Epithelial cell of proximal tubule (primary cell): ENCODE results near the gene PRKAR1B. TPM values are rescaled to one million over a fixed set of nuclear protein-coding genes. Genes with fewer than 3 reads are reported as not detected.

Experiments
- DNase-seq: peaks from one replicate; pipeline ENCODE4 v3.0.0-alpha.2; 2011; ENCODE audit warnings: low read depth
- H3K4me3 ChIP-seq: 2 replicates; pipeline ENCODE4 v1.5.1; 2011; ENCODE audit warnings: low read depth, mild to moderate bottlenecking, low read length
- CTCF ChIP-seq: conservative IDR thresholded peaks from 2 replicates; pipeline ENCODE4 v1.5.1; 2012; ENCODE audit warnings: low read depth, mild to moderate bottlenecking, low read length
- total RNA-seq: library from RNA; depleted of rRNA; stranded (reverse); fragments of >200 nt; gene quantifications from 2 replicates; pipeline ENCODE4 v1.2.3, GENCODE V29; 2015

The PRKAR1B gene
- total RNA-seq, 1 donor from 2014 or later, result 12.2 TPM

DNA sequence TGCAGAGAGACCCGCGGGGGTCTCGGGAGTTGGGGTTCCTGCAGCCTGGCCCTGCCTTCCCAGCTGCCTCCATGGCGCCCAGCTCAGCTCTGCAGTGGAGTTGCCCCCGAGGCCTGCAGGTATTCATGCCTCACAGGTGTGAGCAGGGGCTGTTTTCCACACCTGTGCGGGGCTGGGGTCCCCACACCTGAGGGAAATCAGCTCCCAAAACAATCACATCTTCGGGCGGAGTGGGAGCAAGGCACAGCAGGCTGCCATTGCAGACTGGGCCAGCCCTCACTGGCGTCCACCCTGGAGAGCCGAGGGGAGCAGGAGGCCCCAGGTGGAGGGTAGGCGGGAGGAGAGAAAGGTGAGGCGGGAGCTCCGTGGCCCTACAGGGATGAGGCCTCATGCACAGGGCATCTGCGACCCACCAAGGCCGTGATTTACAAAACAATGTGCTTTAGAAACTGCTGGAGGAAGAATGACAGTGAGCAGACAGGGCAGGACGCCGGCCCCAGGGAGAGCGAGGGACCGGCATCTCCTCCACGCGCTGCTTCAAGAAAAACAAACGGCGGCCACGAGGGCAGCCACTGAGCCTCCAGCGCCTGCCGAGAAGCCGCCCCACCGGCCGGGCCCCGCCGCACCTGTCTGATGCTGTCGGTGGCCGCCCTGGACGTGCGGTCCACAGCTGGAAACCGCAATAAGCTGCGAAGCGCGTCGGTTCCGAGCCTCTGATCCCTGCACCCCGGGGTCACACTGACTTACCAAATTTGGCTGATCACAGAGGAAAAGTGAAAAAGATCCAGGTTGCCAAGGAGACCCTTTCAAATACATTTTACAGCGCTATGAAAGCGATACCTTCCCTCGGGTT lies 154.4 kb downstream of the PRKAR1B start:
- no peak for TF ChIP-seq CTCF
- no peak overlapping the region for H3K4me3 ChIP-seq
- no peak for DNase-seq

- no peak for DNase-seq
- TF ChIP-seq CTCF, result no peak
- no peak overlapping the region for H3K4me3 ChIP-seq
These were observed 155.2 kb downstream of the PRKAR1B start for GRCh38 chr7:571718-572415.

- no peak for TF ChIP-seq CTCF
- no peak overlapping the region for H3K4me3 ChIP-seq
- no peak for DNase-seq
These were observed 155.9 kb downstream of the PRKAR1B start for GRCh38 chr7:571096-571717.

DNA sequence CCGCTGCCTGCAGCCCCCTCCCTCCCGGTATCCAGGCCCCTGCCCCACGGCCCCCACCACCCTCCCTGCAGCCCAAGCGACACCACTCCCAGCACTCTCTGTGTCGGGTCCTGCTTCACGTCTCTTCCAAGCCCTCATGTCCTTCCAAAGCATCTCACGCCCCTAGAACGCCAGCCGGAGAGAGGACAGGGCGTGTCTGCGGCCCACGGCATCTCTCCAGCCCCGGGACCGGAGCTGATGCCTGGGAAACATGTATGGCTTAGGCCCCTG lies 156.3 kb downstream of the PRKAR1B start:
- TF ChIP-seq CTCF, result no peak
- DNase-seq, result no peak

DNA sequence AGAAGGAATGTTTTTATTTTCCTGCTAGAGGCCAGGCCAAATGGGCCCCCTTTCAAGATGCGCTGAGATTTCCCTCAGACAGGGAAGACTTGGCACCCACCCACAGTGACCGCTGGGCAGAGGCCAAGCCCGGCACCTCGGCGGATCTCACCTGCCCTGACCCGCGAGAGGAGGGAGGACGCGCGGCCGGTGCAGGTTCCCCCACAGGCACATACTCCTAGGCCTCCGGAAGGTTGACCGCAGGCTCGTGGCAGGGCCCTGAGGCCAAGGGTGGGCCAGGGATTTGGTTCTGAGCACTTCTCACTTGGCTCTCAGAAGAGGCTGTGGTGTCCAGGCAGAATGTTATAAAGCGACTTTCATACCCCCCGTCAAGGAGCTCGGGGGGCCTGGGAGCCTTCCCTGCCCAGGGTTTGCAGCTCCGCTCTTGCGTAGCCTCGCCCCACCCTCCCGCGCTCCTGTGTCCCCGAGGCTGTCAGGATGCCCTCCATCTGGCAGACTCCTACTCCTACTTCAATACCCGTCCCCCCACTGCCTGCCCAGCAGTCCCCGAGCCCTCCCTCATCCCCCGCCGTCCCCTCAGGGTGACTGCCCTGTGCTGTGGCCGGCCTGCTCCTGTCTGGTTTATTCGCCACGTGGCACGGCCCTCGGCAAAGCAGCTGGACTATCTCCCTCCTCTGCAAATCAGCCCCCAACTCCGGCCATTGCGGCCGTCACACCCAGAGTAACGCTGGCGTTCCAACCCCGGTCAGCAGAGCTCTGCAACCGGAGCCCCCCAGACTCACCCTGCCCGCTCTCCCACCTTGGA lies 156.9 kb downstream of the PRKAR1B start:
- no peak for DNase-seq
- no peak for TF ChIP-seq CTCF
- no peak overlapping the region for H3K4me3 ChIP-seq

More for the DNA sequence above, 156.3 kb downstream of the PRKAR1B start:
- no peak overlapping the region for H3K4me3 ChIP-seq

DNA sequence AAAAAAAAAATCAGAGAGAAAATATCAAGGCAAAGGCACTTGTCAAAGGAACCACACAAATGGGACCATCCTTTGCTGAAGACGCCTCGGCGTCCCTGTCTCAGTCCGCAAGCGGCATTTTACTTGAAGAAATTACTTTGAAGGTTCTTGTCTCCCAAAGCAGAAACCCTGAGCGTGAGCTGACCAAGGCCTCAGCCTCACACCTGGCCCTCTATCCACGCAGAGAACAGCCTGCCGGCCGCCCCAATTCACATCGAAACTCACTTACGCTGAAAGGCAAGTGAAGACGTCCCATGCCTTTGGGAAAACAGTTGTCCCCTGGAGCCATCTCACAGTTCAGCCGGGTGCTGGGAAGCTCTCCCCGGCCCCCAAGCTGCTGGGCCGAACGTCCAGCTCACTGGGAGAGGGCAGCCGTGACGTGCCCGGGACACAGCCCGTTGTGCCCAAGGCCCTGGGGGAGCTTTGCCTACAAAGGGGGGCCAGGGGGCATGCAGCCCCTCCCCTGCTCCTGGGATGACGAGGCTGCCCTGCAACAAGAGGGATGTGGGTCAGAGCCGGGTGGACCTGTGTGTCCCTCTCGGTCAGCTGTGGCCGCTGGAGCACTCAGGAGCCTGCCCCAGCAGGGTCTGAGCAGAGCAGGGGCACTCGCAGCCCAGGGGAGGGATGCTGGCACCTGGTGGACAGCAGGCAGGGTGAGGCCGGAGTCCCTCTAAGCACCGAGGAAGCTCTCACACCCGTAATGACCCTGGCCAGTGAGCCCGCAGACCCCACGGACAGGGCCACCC lies 157.8 kb downstream of the PRKAR1B start:
- no peak for DNase-seq
- H3K4me3 ChIP-seq, result no peak overlapping the region

More for the DNA sequence above, 157.8 kb downstream of the PRKAR1B start:
- no peak for TF ChIP-seq CTCF
